Heart left ventricle (tissue), 16 donors: Measurements from ENCODE around the gene ACCS. TPM values are rescaled to one million over a fixed set of nuclear protein-coding genes. Genes with fewer than 3 reads are reported as not detected.

Experiments used
- ATAC-seq, 4 donors: fragments of 200-7000 bp; cut with Tn5 transposase; one replicate each; pipeline ENCODE4 v1.9.1; 2020 to 2022; ENCODE audit warnings: moderate library complexity in 4 of 4, mild to moderate bottlenecking in 3 of 4, moderate number of reproducible peaks in 1 of 4
- DNase-seq, 5 donors: peaks; one replicate each; pipeline ENCODE4 v3.0.0-alpha.2; 2020
- H3K27ac ChIP-seq, 12 donors: fragments of 200-600 bp; sonication (generic) in 4 of 12; one replicate each; pipeline versions ENCODE4 v1.5.0 to v1.8.0; 2016 to 2022; ENCODE audit warnings: mild to moderate bottlenecking in 2 of 12
- H3K27me3 ChIP-seq, 9 donors: fragments of 200-600 bp; sonication (generic) in 2 of 9; one replicate each; pipeline versions ENCODE4 v1.5.1 to v1.8.0; 2016 to 2022; ENCODE audit warnings: mild to moderate bottlenecking in 3 of 9
- H3K36me3 ChIP-seq, 9 donors: fragments of 200-600 bp; sonication (generic) in 2 of 9; one replicate each; pipeline versions ENCODE4 v1.5.0 to v1.8.0; 2018 to 2022; ENCODE audit warnings: mild to moderate bottlenecking in 2 of 9
- H3K4me1 ChIP-seq, 12 donors: fragments of 200-600 bp; sonication (generic) in 4 of 12; one replicate each; pipeline versions ENCODE4 v1.5.0 to v1.8.0; 2016 to 2022; ENCODE audit warnings: mild to moderate bottlenecking in 3 of 12
- H3K4me3 ChIP-seq, 12 donors: fragments of 200-600 bp; sonication (generic) in 4 of 12; one replicate each; pipeline versions ENCODE4 v1.5.0 to v1.8.0; 2017 to 2022; ENCODE audit warnings: mild to moderate bottlenecking in 9 of 12, moderate library complexity in 4 of 12
- H3K9me3 ChIP-seq, 12 donors: fragments of 200-600 bp; sonication (generic) in 4 of 12; one replicate each; pipeline versions ENCODE4 v1.5.0 to v1.8.0; 2016 to 2022; ENCODE audit warnings: mild to moderate bottlenecking in 1 of 12
- CTCF ChIP-seq, 12 donors: fragments of 200-600 bp; sonication (generic) in 4 of 12; IDR thresholded peaks; one replicate each; pipeline versions ENCODE4 v1.5.0 to v1.8.0; 2018 to 2022; ENCODE audit warnings: antibody characterized with exemption in 12 of 12, mild to moderate bottlenecking in 5 of 12
- POLR2A ChIP-seq, 2 donors: fragments of 450-650 bp; IDR thresholded peaks; one replicate each; pipeline ENCODE4 v1.6.1; 2017; ENCODE audit warnings: antibody characterized with exemption in 2 of 2, mild to moderate bottlenecking in 2 of 2, moderate library complexity in 2 of 2
- WGBS, 4 donors: extraction: QIAGEN DNeasy Blood & Tissue Kit in 2 of 4; methylation state at CpG; one replicate each; pipeline versions ENCODE4 v1.1.5 to v1.1.7; 2013 to 2018; 5-methylcytosine and 5-hydroxymethylcytosine counted together
- intact Hi-C, 10 donors: fragments of 100-400 bp; cut with DNase I; formaldehyde crosslinking; loops; one replicate each; pipeline versions ENCODE4 v1.11.1 to v1.14.2; 2022
- polyA plus RNA-seq, 2 donors: library from polyadenylated mRNA; stranded (reverse); fragments of 200-250 nt; gene quantifications; one replicate each; pipeline ENCODE4 v1.2.3, GENCODE V29; 2013
- total RNA-seq, 9 donors: library from RNA; depleted of rRNA in 2 of 9; stranded (reverse); fragments of >200 nt in 2 of 9; fragmentation: NEBNext Ultra II Directional in 3 of 9; extraction: Animal tissue kit (Norgen Biotek cat#: 25700) in 3 of 9; gene quantifications; one replicate each; pipeline versions ENCODE4 v1.1.0 to v1.2.4, GENCODE V29; 2016 to 2023
- donor health status: ischemic (EF 13 %, LVEDD 7.1; RV severe dilation, severe dysfunction).
- donor health status: healthy with polysubstance abuse.
- donor health status: DM: no; HTN: yes; CAD: no.
- donor health status: DM: no; HTN: no; CAD: no.
- donor health status: ischemic (EF 25% LVEDD 6.9; RV normal size, moderate dysfunction).
- donor health status: ischemic (EF 25% LVEDD 5.7; RV mildly dilated, moderate dysfunction).
- donor health status: healthy.
- donor health status: DM: yes; HTN: yes; CAD: no.
- donor health status: ischemic (EF 35%, LVEDD 5.7; RV mildly dilated, moderate dysfunction).
- donor health status: nonischemic (EF 11% LVEDD 7.7; RV severe dilation, severe dysfunction).
- donor health status: DM: yes; HTN: yes; CAD: no.
- donor health status: PGD.
- donor health status: ischemic (EF 29% LVEDD 5.4; RV normal size, mild dysfunction).
- donor health status: nonischemic (EF 23%, LVEDD 6.1; RV moderate dilation, normal function).

ACCS gene
- total and polyA plus RNA-seq, 11 donors = 1.6 to 16.7 (median 8.3) TPM

GRCh38 chr11:44120169-44120568 lies 54.1 kb downstream of the ACCS start:
- no peak overlapping the region for H3K4me3 ChIP-seq
- TF ChIP-seq POLR2A (IDR thresholded peaks at IDR 0.05) = no peak
- peak in 11 of 12 donors; percentile 33 to 66 (median 52) for TF ChIP-seq CTCF (IDR thresholded peaks at IDR 0.05)
- intact Hi-C loops = loop anchor here in 1 of 10 donors (10.0 kb wide), 1 partner anchor 585 kb away; no protein-coding TSS in a partner anchor
- H3K27me3 ChIP-seq = no peaks in the 10 kb centered on the region
- no peaks in the 10 kb centered on the region for H3K9me3 ChIP-seq
- peak in 4 of 5 donors; percentile 23 to 39 (median 36) for DNase-seq
- H3K27ac ChIP-seq = no peak overlapping the region
- peaks cover 5 to 37% (median 21%) of the 10 kb centered on the region in 12 donors for H3K4me1 ChIP-seq
- peak; percentile 48 to 82 (median 74) for ATAC-seq
- H3K36me3 ChIP-seq = peaks cover 0 to 56% (median 34%) of the 10 kb centered on the region in 9 donors
- WGBS, 4 donors = 31 to 59% (median 50%) methylated on average over 5 of the region's 5 CpGs

GRCh38 chr11:44125598-44125997 lies 59.5 kb downstream of the ACCS start:
- no peak overlapping the region for H3K27ac ChIP-seq
- peaks cover 0 to 84% (median 62%) of the 10 kb centered on the region in 9 donors for H3K36me3 ChIP-seq
- TF ChIP-seq POLR2A (IDR thresholded peaks at IDR 0.05) = no peak
- TF ChIP-seq CTCF (IDR thresholded peaks at IDR 0.05) = no peak
- 37 to 45% (median 41%) methylated on average over 4 of the region's 4 CpGs for WGBS, 4 donors
- no peak for DNase-seq
- no peaks in the 10 kb centered on the region for H3K27me3 ChIP-seq
- intact Hi-C loops = loop anchor here in 1 of 10 donors (10.0 kb wide), 1 partner anchor 579 kb away; no protein-coding TSS in a partner anchor
- H3K9me3 ChIP-seq = no peaks in the 10 kb centered on the region
- peaks cover 0 to 25% (median under 1%) of the 10 kb centered on the region in 12 donors for H3K4me1 ChIP-seq
- ATAC-seq = peak in 3 of 4 donors; percentile 23 to 82 (median 61)
- no peak overlapping the region for H3K4me3 ChIP-seq

GRCh38 chr11:44126304-44126703 lies 60.2 kb downstream of the ACCS start:
- Histone ChIP-seq H3K36me3 (peaks cover 0 to 91% (median 63%) of the 10 kb centered on the region in 9 donors), H3K9me3 (no peaks in the 10 kb centered on the region), H3K27me3 (no peaks in the 10 kb centered on the region), H3K27ac (no peak overlapping the region), H3K4me3 (no peak overlapping the region), H3K4me1 (peaks cover 0 to 18% (median 0%) of the 10 kb centered on the region in 12 donors)
- no peak for TF ChIP-seq CTCF (IDR thresholded peaks at IDR 0.05)
- 90 to 98% (median 94%) methylated on average over 2 of the region's 2 CpGs for WGBS, 4 donors
- intact Hi-C loops = loop anchor here in 1 of 10 donors (10.0 kb wide), 1 partner anchor 578 kb away; no protein-coding TSS in a partner anchor
- no peak for DNase-seq
- no peak for ATAC-seq

GRCh38 chr11:44127130-44127529 lies 61.1 kb downstream of the ACCS start:
- ATAC-seq = no peak
- no peak overlapping the region for H3K4me3 ChIP-seq
- no peak overlapping the region for H3K27ac ChIP-seq
- TF ChIP-seq POLR2A (IDR thresholded peaks at IDR 0.05) (no peak), CTCF (IDR thresholded peaks at IDR 0.05) (no peak)
- no peaks in the 10 kb centered on the region for H3K27me3 ChIP-seq
- WGBS, 4 donors = 89 to 97% (median 92%) methylated on average over 8 of the region's 8 CpGs
- intact Hi-C loops = loop anchor here in 1 of 10 donors (10.0 kb wide), 1 partner anchor 578 kb away; no protein-coding TSS in a partner anchor
- H3K9me3 ChIP-seq = no peaks in the 10 kb centered on the region
- H3K4me1 ChIP-seq = peaks cover 0 to 17% (median 0%) of the 10 kb centered on the region in 12 donors
- H3K36me3 ChIP-seq = peaks cover 0 to 93% (median 63%) of the 10 kb centered on the region in 9 donors
- no peak for DNase-seq
